Measurements from ENCODE around the gene TSSK3.
A peak's percentile ranks its signal among the peaks of the same experiment; 100 is the strongest.
"Not testable (repeated sequence)": the region's sequence is repeated elsewhere in the genome, so short reads cannot be mapped to it uniquely, and the experiment has no call there.

The TSSK3 gene

DNA sequence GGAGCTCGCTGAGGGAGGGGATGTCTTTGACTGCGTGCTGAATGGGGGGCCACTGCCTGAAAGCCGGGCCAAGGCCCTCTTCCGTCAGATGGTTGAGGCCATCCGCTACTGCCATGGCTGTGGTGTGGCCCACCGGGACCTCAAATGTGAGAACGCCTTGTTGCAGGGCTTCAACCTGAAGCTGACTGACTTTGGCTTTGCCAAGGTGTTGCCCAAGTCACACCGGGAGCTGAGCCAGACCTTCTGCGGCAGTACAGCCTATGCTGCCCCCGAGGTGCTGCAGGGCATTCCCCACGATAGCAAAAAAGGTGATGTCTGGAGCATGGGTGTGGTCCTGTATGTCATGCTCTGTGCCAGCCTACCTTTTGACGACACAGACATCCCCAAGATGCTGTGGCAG lies 1.4 kb downstream of the TSSK3 start:
- no peak for DNase-seq (ENCODE audit: low read depth in 2 of 2)

GRCh38 chr1:32364836-32365235 lies 2.5 kb downstream of the TSSK3 start:
- no peak for DNase-seq (ENCODE audit: low read depth in 2 of 2)

DNA sequence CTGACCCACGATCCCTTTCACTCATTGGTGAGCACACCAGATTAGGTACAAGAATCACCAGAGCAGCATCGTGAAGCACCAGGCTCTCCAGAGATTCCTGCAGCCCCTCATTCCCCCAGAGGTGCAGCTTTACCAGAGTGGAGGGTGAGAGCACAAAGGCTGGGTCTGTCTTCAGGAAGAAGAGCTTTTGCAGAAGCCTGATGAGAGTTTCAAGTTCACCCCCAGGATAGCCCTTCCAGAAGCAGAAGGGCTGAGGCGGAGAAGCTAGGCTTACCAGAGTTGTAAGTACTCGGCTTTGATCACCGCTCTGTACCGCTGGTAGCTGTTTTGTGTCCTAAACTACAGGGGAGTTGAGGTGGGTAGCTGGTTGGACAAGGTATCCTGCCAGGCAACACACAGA lies 3.1 kb downstream of the TSSK3 start:
- DNase-seq (ENCODE audit: low read depth in 2 of 2): no peak

DNA sequence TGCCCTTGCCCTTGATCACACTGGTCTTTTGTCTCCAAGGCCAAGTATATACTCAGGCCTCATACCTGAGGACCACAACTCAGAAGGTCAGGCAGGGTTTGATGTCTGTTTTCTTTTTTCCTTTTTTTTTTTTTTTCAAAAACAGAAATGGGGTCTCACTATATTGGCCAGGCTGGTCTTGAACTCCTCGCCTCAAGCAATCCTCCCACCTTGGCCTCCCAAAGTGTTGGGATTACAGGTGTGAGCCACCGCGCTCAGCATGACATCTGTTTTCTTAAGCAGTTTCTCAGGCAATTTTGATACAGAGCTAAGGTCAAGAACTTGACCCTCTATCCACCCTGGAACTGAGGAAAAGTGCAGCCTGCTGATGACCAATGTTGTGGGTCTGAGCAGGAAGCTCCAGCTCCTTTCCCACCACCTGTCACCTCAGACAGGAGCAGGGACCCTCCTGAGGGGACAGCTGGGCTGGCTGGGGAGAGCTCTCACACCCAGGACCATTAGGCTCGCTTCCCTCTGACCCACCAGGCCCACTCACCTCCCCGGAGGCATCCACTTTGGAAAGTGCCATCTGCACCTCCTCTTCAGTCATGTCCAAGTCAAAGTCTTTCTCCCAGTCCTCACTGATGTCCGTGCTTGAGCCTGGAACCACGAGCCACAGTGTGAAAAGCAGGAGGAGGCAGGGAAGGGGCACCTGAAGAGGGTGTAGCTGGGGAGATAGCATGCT lies 5.7 kb downstream of the TSSK3 start:
- DNase-seq (ENCODE audit: low read depth in 2 of 2): no peak

- DNase-seq (ENCODE audit: low read depth in 2 of 2): no peak
These were observed 9.9 kb downstream of the TSSK3 start for GRCh38 chr1:32372149-32372756.

GRCh38 chr1:32373996-32374592 lies 11.8 kb downstream of the TSSK3 start:
- DNase-seq (ENCODE audit: low read depth in 2 of 2): no peak

GRCh38 chr1:32376199-32376598 lies 13.9 kb downstream of the TSSK3 start:
- DNase-seq (ENCODE audit: low read depth in 2 of 2): no peak

- DNase-seq (ENCODE audit: low read depth in 2 of 2): no peak
These were observed 15.3 kb downstream of the TSSK3 start for GRCh38 chr1:32377541-32378220.

- DNase-seq (ENCODE audit: low read depth in 2 of 2): no peak
These were observed 17.7 kb downstream of the TSSK3 start for GRCh38 chr1:32380057-32380456.

DNA sequence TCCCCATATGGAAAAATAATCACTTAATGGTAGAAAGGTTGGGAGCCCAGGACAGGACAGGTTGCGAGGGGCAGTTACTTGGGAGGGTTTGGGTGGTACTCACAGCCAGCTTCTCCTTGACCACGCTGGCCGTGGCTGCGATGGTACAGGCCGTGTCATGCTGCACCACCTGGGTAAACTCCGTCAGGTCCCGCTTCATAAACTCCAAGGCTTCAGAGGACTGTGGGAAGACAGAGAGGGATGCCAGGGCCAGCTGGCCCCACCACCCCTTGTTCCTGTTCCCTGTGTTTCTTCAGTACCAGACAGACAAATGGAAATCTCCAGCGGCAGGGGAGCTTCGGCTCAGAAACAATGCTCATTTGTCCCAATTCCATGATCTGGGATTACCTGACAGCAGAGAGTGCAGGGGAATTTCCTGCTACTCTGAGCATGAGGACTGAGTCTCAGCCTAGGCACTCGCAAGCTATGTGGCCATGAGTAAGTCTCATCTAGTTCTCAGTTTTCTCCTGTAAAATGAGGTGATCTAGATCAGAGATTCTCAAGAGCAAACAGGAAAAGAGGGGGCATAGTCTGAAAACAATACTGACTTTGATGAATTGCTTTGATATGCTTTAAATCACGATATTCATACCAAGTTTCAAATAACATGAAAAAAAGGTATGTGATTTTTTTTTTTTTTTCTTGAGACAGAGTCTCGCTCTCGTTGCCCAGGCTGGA lies 24.5 kb downstream of the TSSK3 start:
- no peak for DNase-seq (ENCODE audit: low read depth in 2 of 2)

GRCh38 chr1:32388641-32389040 lies 26.3 kb downstream of the TSSK3 start:
- DNase-seq (ENCODE audit: low read depth in 2 of 2): no peak

- no peak for DNase-seq (ENCODE audit: low read depth in 2 of 2)
These were observed 28.8 kb downstream of the TSSK3 start for GRCh38 chr1:32390904-32391870.

DNA sequence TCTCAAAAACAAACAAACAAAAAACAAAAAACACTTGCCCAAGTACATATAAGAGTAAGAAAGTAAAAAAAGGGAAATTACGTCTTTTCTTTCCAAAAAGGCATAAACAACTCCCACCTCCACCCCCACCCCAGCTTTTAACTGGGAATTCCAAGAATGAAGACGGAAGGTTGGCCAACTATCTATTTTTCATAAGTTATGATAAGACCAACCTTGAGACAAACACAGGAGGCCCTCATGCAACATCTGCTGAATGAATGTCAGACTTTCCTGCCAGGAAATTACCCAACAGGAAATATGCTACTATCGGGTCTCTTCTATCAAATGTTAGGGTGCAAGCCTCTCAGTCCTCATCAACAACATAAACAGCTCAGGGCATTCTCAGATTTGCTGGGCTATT lies 30.0 kb downstream of the TSSK3 start:
- no peak for DNase-seq (ENCODE audit: low read depth in 2 of 2)

DNA sequence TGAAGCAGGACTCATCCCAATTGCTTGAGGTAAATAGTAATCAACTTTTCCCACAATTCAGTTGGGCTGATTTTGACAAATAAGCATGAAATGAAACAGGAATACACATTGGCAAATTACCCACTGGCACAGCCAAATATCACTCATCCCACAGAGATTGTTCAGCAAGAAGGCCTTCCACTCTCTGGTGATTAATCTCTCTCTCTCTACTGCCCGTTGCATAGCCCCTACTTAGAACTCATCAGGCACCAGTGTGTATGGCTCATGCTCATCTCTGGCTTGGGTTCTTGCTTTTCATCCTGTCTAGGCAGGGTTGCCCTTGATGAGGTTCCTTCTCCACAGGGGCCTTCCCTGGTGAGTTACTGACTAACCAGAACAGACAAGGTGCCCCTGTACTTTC lies 30.8 kb downstream of the TSSK3 start:
- DNase-seq (ENCODE audit: low read depth in 2 of 2): no peak

- peak in 1 of 2 donors; percentile 32 for DNase-seq (ENCODE audit: low read depth in 2 of 2)
These were observed 31.4 kb downstream of the TSSK3 start for GRCh38 chr1:32393832-32394140.

GRCh38 chr1:32394141-32394889 lies 32.0 kb downstream of the TSSK3 start, which contains the start of gene BSDC1:
Gene BSDC1 (minus strand): TSS chr1:32394441. CDS start chr1:32394414, 27 bp downstream.
- DNase-seq (ENCODE audit: low read depth in 2 of 2): peak; percentile 97

DNA sequence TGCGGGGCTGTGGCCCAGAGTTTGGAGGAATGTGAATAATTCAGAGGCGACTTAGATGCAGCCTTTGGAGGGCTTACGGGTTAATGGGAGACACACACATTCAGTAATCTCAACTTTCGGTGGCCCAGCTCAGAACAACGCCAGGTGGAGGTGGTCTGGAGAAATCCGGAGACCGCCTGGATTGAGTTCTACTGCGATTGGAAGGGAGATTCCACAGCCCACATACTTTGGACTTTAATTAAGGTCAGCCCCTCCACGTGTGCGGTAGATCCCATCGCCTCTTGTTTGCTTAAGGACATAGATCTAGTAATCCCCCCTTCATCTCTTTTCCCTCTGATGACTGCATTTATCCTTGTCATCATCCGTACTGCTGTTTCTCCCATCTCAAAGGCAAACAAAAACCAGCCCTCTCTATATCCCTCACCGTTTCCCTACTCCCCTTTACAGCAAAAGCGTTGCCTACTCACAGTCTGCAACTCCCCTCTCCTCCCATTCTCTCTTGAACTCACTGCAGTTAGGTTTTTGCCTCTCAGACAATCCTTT lies 32.6 kb downstream of the TSSK3 start:
- DNase-seq (ENCODE audit: low read depth in 2 of 2): no peak

GRCh38 chr1:32396524-32396923 lies 34.2 kb downstream of the TSSK3 start:
- not testable (repeated sequence) for DNase-seq (ENCODE audit: low read depth in 2 of 2)

GRCh38 chr1:32398401-32398800 lies 36.1 kb downstream of the TSSK3 start:
- DNase-seq (ENCODE audit: low read depth in 2 of 2): no peak

DNA sequence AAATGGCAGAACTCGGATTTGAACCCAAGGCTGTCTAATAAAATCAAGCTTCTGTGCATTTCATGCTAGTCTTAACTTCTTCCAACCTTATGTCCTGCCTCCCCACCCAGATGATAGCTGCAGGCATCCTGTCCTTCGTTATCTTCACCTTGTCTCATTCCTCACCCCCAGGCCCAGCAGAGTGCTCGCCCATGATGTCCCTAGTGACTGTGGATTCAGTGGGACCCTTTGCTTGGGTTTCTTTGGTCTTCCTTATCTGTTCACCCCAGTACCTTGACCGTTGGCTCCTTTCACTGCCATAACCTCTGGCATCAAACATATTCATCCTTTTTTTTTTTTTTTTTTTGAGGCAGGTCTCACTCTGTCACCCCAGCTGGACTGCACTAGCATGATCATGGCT lies 37.5 kb downstream of the TSSK3 start:
- no peak for DNase-seq (ENCODE audit: low read depth in 2 of 2)
